Liver (tissue), 3 donors: ENCODE data around the gene BRICD5.

Source experiments
- ATF3 ChIP-seq: IDR thresholded peaks from 2 replicates; pipeline ENCODE4 v1.6.1; 2016; ENCODE audit warnings: antibody characterized with exemption
- CTCF ChIP-seq: fragments of 150-350 bp; IDR thresholded peaks from 2 replicates; pipeline ENCODE4 v1.5.1; 2017; ENCODE audit warnings: improper control_type of control experiment, low read depth, low read length; ENCODE audit not compliant: missing input control
- FOXA1 ChIP-seq: IDR thresholded peaks from 2 replicates; pipeline ENCODE4 v1.6.1; 2016; ENCODE audit warnings: antibody characterized with exemption
- HNF4A ChIP-seq, 2 donors: conservative IDR thresholded peaks; 2 replicates each; pipeline ENCODE4 v1.6.1; 2016; ENCODE audit warnings: antibody characterized with exemption in 2 of 2, mild to moderate bottlenecking in 2 of 2
- HNF4G ChIP-seq: IDR thresholded peaks from 2 replicates; pipeline ENCODE4 v1.6.1; 2016; ENCODE audit warnings: antibody characterized with exemption
- MAX ChIP-seq: IDR thresholded peaks from 2 replicates; pipeline ENCODE4 v1.6.1; 2016; ENCODE audit warnings: antibody characterized with exemption
- RAD21 ChIP-seq, 2 donors: IDR thresholded peaks; 2 replicates each; pipeline ENCODE4 v1.6.1; 2016; ENCODE audit warnings: antibody characterized with exemption in 2 of 2, mild to moderate bottlenecking in 2 of 2
- REST ChIP-seq: IDR thresholded peaks from 2 replicates; pipeline ENCODE4 v1.6.1; 2016; ENCODE audit warnings: antibody characterized with exemption, mild to moderate bottlenecking
- SP1 ChIP-seq: IDR thresholded peaks from 2 replicates; pipeline ENCODE4 v1.6.1; 2018; ENCODE audit warnings: antibody characterized with exemption, mild to moderate bottlenecking
- TAF1 ChIP-seq: conservative IDR thresholded peaks from 2 replicates; pipeline ENCODE4 v1.6.1; 2016; ENCODE audit warnings: antibody characterized with exemption, mild to moderate bottlenecking
- ZBTB33 ChIP-seq: IDR thresholded peaks from 2 replicates; pipeline ENCODE4 v1.6.1; 2016; ENCODE audit warnings: antibody characterized with exemption
- donor health status: healthy.
- donor health status: healthy.

GRCh38 chr16:2206420-2206779 lies 4.3 kb downstream of the BRICD5 start:
- TF ChIP-seq CTCF: no peak
- TF ChIP-seq MAX: no peak
- no peak for TF ChIP-seq RAD21 (IDR thresholded peaks at IDR 0.05)
- TF ChIP-seq ATF3: no peak
- no peak for TF ChIP-seq REST
- no peak for TF ChIP-seq SP1
- TF ChIP-seq HNF4A (conservative IDR thresholded peaks at IDR 0.05): no peak
- TF ChIP-seq FOXA1: no peak
- TF ChIP-seq ZBTB33: no peak
- TF ChIP-seq TAF1: no peak
- TF ChIP-seq HNF4G: no peak
